GM12878 (cell line): ENCODE results near the gene NAXE. TPM values are rescaled to one million over a fixed set of nuclear protein-coding genes. Genes with fewer than 3 reads are reported as not detected.

Experiments
- ATAC-seq: fragments of 200-7000 bp; cut with Tn5 transposase; 3 replicates; pipeline ENCODE4 v1.9.1; 2020; ENCODE audit warnings: mild to moderate bottlenecking, moderate library complexity
- BruUV-seq: library from RNA; stranded (reverse); fragments of 400-500 nt; replicated peaks from 2 replicates; lab custom pipeline; 2021; lab: Mats Ljungman, UMichigan
- CTCF ChIA-PET: fragments of 300-600 bp; sonication (Branson Sonifier 250); formaldehyde crosslinking; extraction: SDS; loops from one replicate; lab custom pipeline; 2021; ENCODE audit warnings: inconsistent platforms; lab: Yijun Ruan, JAX
- POLR2A ChIA-PET: fragments of 350-600 bp; formaldehyde crosslinking; extraction: SDS; loops from one replicate; lab custom pipeline; 2021; ENCODE audit warnings: inconsistent platforms; lab: Charles Lee
- RAD21 ChIA-PET: fragments of 300-600 bp; sonication (Branson Sonifier 250); formaldehyde crosslinking; loops from one replicate; lab custom pipeline; 2023; ENCODE audit warnings: antibody characterized with exemption; ENCODE audit not compliant: unreplicated experiment; lab: Charles Lee
- SMC1A ChIA-PET: fragments of 300-600 bp; sonication (Branson Sonifier 250); formaldehyde crosslinking; loops from one replicate; lab custom pipeline; 2023; ENCODE audit not compliant: unreplicated experiment, uncharacterized antibody; lab: Charles Lee
- DNase-seq: peaks from one replicate; pipeline ENCODE4 v3.0.0-alpha.2; 2011; ENCODE audit warnings: low read depth, low spot score
- FAIRE-seq: peaks from 3 replicates; lab custom pipeline; 2011; peaks lifted over from hg19 to GRCh38; lab: Jason Lieb, UNC
- H2AFZ ChIP-seq: 2 replicates; pipeline ENCODE4 v1.6.0; 2011; ENCODE audit warnings: low read depth, low read length, control low read depth; ENCODE audit not compliant: control insufficient read depth
- H3K27ac ChIP-seq: 2 replicates; pipeline ENCODE4 v1.5.1; 2011; ENCODE audit warnings: control low read depth; ENCODE audit not compliant: control insufficient read depth, insufficient read depth
- H3K27me3 ChIP-seq, 2 experiments: replicated peaks in 1 of 2; 2 replicates each; pipeline versions ENCODE4 v1.6.0 to v1.6.1; 2011; ENCODE audit warnings: low read length in 1 of 2; ENCODE audit not compliant: control insufficient read depth in 2 of 2, insufficient read depth in 2 of 2
- H3K36me3 ChIP-seq, 2 experiments: 2 replicates each; pipeline ENCODE4 v1.5.1; 2011; ENCODE audit warnings: low read length in 1 of 2; ENCODE audit not compliant: control insufficient read depth in 2 of 2, insufficient read depth in 2 of 2
- H3K4me1 ChIP-seq: 2 replicates; pipeline ENCODE4 v1.6.1; 2011; ENCODE audit warnings: mild to moderate bottlenecking, low read length, moderate library complexity, mixed read lengths; ENCODE audit not compliant: control insufficient read depth, insufficient read depth
- H3K4me2 ChIP-seq: 2 replicates; pipeline ENCODE4 v1.6.0; 2011; ENCODE audit warnings: control low read depth; ENCODE audit not compliant: control insufficient read depth, insufficient read depth
- H3K4me3 ChIP-seq: fragments of 200-600 bp; sonication (generic); 2 replicates; pipeline ENCODE4 v1.5.1; 2016
- H3K79me2 ChIP-seq: 2 replicates; pipeline ENCODE4 v1.6.0; 2011; ENCODE audit warnings: low read length; ENCODE audit not compliant: control insufficient read depth, insufficient read depth
- H3K9ac ChIP-seq: 2 replicates; pipeline ENCODE4 v1.8.0; 2011; ENCODE audit warnings: low read length, control low read depth, mixed read lengths; ENCODE audit not compliant: control insufficient read depth, insufficient read depth
- H3K9me3 ChIP-seq: replicated peaks from 3 replicates; pipeline ENCODE4 v1.5.1; 2011; ENCODE audit warnings: mild to moderate bottlenecking, low read length; ENCODE audit not compliant: control insufficient read depth, insufficient read depth
- H4K20me1 ChIP-seq: 2 replicates; pipeline ENCODE4 v1.6.0; 2011; ENCODE audit not compliant: control insufficient read depth, insufficient read depth
- CEBPB ChIP-seq, 2 experiments: fragments of 150-350 bp in 1 of 2; IDR thresholded peaks; 2 replicates each; pipeline ENCODE4 v1.6.1; 2012 to 2014; ENCODE audit warnings: low read depth in 2 of 2, low read length in 2 of 2, borderline replicate concordance in 1 of 2, inconsistent platforms in 1 of 2
- CHD1 ChIP-seq: IDR thresholded peaks from 2 replicates; pipeline ENCODE4 v1.6.1; 2012; ENCODE audit warnings: low read depth, low read length, improper control_type of control experiment
- CHD4 ChIP-seq: fragments of 200-600 bp; sonication (generic); IDR thresholded peaks from 2 replicates; pipeline ENCODE4 v1.6.1; 2016; ENCODE audit warnings: mild to moderate bottlenecking
- EED ChIP-seq: sonication (generic); IDR thresholded peaks from 2 replicates; pipeline ENCODE4 v1.6.1; 2016; ENCODE audit warnings: antibody characterized with exemption, low read depth
- FOXK2 ChIP-seq: fragments of 450-650 bp; IDR thresholded peaks from 2 replicates; pipeline ENCODE4 v1.6.1; 2017; ENCODE audit warnings: mild to moderate bottlenecking, moderate library complexity
- FOXM1 ChIP-seq: IDR thresholded peaks from 2 replicates; pipeline ENCODE4 v1.6.1; 2012; ENCODE audit warnings: low read depth, mild to moderate bottlenecking, inconsistent platforms, low read length, moderate library complexity
- KLF5 ChIP-seq: fragments of 450-650 bp; IDR thresholded peaks from 2 replicates; pipeline ENCODE4 v1.6.1; 2014; ENCODE audit warnings: mild to moderate bottlenecking; ENCODE audit not compliant: partially characterized antibody
- MEF2B ChIP-seq: fragments of 450-650 bp; IDR thresholded peaks from 2 replicates; pipeline ENCODE4 v1.6.1; 2018; ENCODE audit warnings: mild to moderate bottlenecking, moderate library complexity; ENCODE audit not compliant: partially characterized antibody, poor library complexity, severe bottlenecking
- MXI1 ChIP-seq: fragments of 150-350 bp; IDR thresholded peaks from 2 replicates; pipeline ENCODE4 v1.6.1; 2011; ENCODE audit warnings: low read depth, mild to moderate bottlenecking, inconsistent platforms, low read length, improper control_type of control experiment
- MYB ChIP-seq: fragments of 150-350 bp; IDR thresholded peaks from 2 replicates; pipeline ENCODE4 v1.6.1; 2014; ENCODE audit warnings: mild to moderate bottlenecking, low read depth, low read length, borderline replicate concordance
- POLR2AphosphoS2 ChIP-seq: IDR thresholded peaks from 2 replicates; pipeline ENCODE4 v1.6.1; 2011; ENCODE audit warnings: low read depth, mild to moderate bottlenecking, low read length, improper control_type of control experiment, moderate library complexity
- RBBP5 ChIP-seq: fragments of 200-600 bp; sonication (generic); conservative IDR thresholded peaks from 2 replicates; pipeline ENCODE4 v1.6.1; 2016
- RELA ChIP-seq: fragments of 450-650 bp; IDR thresholded peaks from 2 replicates; pipeline ENCODE4 v1.8.0; 2014; ENCODE audit warnings: borderline replicate concordance; ENCODE audit not compliant: partially characterized antibody
- SREBF1 ChIP-seq: IDR thresholded peaks from 2 replicates; pipeline ENCODE4 v1.6.1; 2012; ENCODE audit warnings: mild to moderate bottlenecking, low read length
- TCF12 ChIP-seq: IDR thresholded peaks from 2 replicates; pipeline ENCODE4 v1.6.1; 2011; ENCODE audit warnings: low read depth, mild to moderate bottlenecking, low read length
- WRNIP1 ChIP-seq: IDR thresholded peaks from 2 replicates; pipeline ENCODE4 v1.6.1; 2011; ENCODE audit warnings: low read depth, low read length, improper control_type of control experiment, borderline replicate concordance
- YBX1 ChIP-seq: fragments of 450-650 bp; IDR thresholded peaks from 2 replicates; pipeline ENCODE4 v1.6.1; 2016; ENCODE audit warnings: antibody characterized with exemption
- ZNF207 ChIP-seq: fragments of 450-650 bp; IDR thresholded peaks from 2 replicates; pipeline ENCODE4 v1.6.1; 2014; ENCODE audit warnings: antibody characterized with exemption, mild to moderate bottlenecking, borderline replicate concordance
- WGBS: methylation state at CpG from one replicate; pipeline ENCODE4 v1.1.6; 2016; ENCODE audit warnings: low lambda C conversion rate; ENCODE audit not compliant: insufficient replicate concordance, insufficient coverage; ENCODE audit errors: missing lambda C conversion rate; 5-methylcytosine and 5-hydroxymethylcytosine counted together
- in situ Hi-C: fragments of 300-500 bp; cut with MboI; formaldehyde crosslinking; loops from 9 replicates; pipeline ENCODE4 v1.14.3; 2018; ENCODE audit warnings: mixed read lengths
- intact Hi-C: fragments of 100-400 bp; cut with micrococcal nuclease; formaldehyde crosslinking; loops from one replicate; pipeline ENCODE4 v1.14.2; 2022; ENCODE audit not compliant: unreplicated experiment
- polyA plus RNA-seq, 11 experiments: library from polyadenylated mRNA; depleted of rRNA in 4 of 11; unstranded in 6 of 11; stranded (reverse) in 5 of 11; fragments of >200 nt; fragmentation: Nextera tagmentation in 4 of 11; fragmentation: Illumina TruSeq in 1 of 11; extraction: Ambion mirVana in 4 of 11; extraction: Trizol in 1 of 11; gene quantifications; 1 replicate in 1 of 11; 2 replicates in 10 of 11; pipeline versions ENCODE4 v1.2.1 to v1.2.3, GENCODE V29; 2011 to 2016; ENCODE audit warnings: inconsistent platforms in 2 of 11, missing spikeins in 2 of 11, low read depth in 1 of 11
- total RNA-seq, 4 experiments: library from RNA; depleted of rRNA in 3 of 4; stranded (reverse); fragments of >200 nt in 3 of 4; fragmentation: Illumina TruSeq in 1 of 4; extraction: Trizol in 1 of 4; gene quantifications; 2 replicates each; pipeline versions ENCODE4 v1.2.1 to v1.2.3, GENCODE V29; 2013 to 2021
- TF ChIP-seq, protein P1 (sequence below): fragments of 450-650 bp; IDR thresholded peaks from 2 replicates; pipeline ENCODE4 v1.6.1; 2017; ENCODE audit warnings: mild to moderate bottlenecking, moderate library complexity

NAXE gene
- total and polyA plus RNA-seq, 10 of the 15 experiments (the other 5 are each of a cell fraction or from before 2014, with no cell fraction given), result 17.8 to 93.3 (median 68.8) TPM

DNA sequence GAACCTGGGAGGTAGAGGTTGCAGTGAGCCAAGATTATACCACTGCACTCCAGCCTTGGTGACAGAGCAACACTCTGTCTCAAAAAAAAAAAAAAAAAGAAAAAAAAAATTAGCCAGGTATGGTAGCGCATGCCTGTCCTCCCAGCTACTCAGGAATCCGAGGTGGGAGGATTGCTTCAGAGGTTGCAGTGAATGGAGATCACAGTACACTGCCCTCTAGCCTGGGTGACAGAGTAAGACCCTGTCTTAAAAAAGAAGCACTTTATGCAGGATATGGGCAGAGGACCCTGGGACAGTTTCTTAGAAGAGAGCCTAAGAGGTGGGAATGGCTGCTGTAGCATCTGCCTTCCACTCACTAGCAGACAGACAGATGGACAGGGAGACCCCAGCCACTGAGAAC lies 42.2 kb upstream of the NAXE start (continued):
- TF ChIP-seq CEBPB (IDR thresholded peaks at IDR 0.05; ENCODE audit: borderline replicate concordance in 1 of 2, low read depth in 2 of 2, low read length in 2 of 2) (no peak), SREBF1 (no peak), FOXK2 (no peak)

DNA sequence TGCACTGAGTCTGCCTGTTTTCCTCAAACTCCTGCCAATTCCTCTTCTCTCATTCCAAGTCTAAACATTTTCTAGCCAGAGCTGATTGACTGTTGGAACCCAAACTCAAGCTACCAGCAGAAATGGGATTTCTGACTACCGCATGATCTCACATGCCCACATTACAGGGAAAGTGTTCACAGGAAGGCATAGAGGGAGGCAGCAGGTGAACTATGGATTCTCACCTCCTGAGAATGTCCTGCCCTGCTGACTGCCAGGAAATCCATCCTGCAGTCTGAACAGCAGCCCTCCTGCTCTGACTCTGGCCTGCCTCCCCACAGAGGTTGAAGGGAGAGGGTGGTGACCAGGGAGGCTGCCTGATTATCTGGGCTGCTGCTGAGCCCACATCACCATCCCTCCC lies 41.7 kb upstream of the NAXE start:
- ChIA-PET RAD21 (interaction anchor here (1.1 kb wide), 1 partner anchor 69 kb away, joined by 5 read pairs; no protein-coding TSS in a partner anchor), CTCF (interaction anchor here (0.7 kb wide), 1 partner anchor 48 kb away, joined by 3 read pairs; no protein-coding TSS in a partner anchor)
- H2AFZ ChIP-seq, result no peak overlapping the region
- intact Hi-C loops, result no loop called here
- no peaks in the 10 kb centered on the region for H3K9me3 ChIP-seq
- no peak for DNase-seq
- no peaks in the 10 kb centered on the region for H3K27me3 ChIP-seq
- H3K9ac ChIP-seq, result no peak overlapping the region
- FAIRE-seq, result no peak
- no peak overlapping the region for H3K4me2 ChIP-seq
- BruUV-seq, result no TSS peak
- H3K27ac ChIP-seq, result no peak overlapping the region
- TF ChIP-seq YBX1 (no peak), KLF5 (no peak), ZNF207 (no peak), RELA (no peak), MYB (no peak), RBBP5 (no peak), POLR2AphosphoS2 (no peak), CHD4 (no peak), CHD1 (no peak), FOXM1 (no peak), EED (no peak), MXI1 (no peak), TCF12 (no peak), WRNIP1 (no peak), MEF2B (no peak)
- TF ChIP-seq, protein P1, sequence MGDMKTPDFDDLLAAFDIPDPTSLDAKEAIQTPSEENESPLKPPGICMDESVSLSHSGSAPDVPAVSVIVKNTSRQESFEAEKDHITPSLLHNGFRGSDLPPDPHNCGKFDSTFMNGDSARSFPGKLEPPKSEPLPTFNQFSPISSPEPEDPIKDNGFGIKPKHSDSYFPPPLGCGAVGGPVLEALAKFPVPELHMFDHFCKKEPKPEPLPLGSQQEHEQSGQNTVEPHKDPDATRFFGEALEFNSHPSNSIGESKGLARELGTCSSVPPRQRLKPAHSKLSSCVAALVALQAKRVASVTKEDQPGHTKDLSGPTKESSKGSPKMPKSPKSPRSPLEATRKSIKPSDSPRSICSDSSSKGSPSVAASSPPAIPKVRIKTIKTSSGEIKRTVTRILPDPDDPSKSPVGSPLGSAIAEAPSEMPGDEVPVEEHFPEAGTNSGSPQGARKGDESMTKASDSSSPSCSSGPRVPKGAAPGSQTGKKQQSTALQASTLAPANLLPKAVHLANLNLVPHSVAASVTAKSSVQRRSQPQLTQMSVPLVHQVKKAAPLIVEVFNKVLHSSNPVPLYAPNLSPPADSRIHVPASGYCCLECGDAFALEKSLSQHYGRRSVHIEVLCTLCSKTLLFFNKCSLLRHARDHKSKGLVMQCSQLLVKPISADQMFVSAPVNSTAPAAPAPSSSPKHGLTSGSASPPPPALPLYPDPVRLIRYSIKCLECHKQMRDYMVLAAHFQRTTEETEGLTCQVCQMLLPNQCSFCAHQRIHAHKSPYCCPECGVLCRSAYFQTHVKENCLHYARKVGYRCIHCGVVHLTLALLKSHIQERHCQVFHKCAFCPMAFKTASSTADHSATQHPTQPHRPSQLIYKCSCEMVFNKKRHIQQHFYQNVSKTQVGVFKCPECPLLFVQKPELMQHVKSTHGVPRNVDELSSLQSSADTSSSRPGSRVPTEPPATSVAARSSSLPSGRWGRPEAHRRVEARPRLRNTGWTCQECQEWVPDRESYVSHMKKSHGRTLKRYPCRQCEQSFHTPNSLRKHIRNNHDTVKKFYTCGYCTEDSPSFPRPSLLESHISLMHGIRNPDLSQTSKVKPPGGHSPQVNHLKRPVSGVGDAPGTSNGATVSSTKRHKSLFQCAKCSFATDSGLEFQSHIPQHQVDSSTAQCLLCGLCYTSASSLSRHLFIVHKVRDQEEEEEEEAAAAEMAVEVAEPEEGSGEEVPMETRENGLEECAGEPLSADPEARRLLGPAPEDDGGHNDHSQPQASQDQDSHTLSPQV, result no peak
- TF ChIP-seq, all 136 proteins: peak for 0
- H3K4me3 ChIP-seq, result no peak overlapping the region
- ChIA-PET SMC1A (interaction anchor here (0.6 kb wide), 1 partner anchor 66 kb away, joined by 3 read pairs; no protein-coding TSS in a partner anchor), POLR2A (no interaction called here)
- H3K36me3 ChIP-seq, result peaks cover 0 to 2% of the 10 kb centered on the region in 2 experiments; a peak in 3 of 4 replicates
- WGBS, result 94% methylated on average over 1 of the region's 1 CpG
- H3K4me1 ChIP-seq, result no peaks in the 10 kb centered on the region
- ATAC-seq, result no peak
- in situ Hi-C loops, result no loop called here
- H3K79me2 ChIP-seq, result no peaks in the 10 kb centered on the region
- H4K20me1 ChIP-seq, result no peaks in the 10 kb centered on the region
